Epithelial cell of esophagus (primary cell): Measurements from ENCODE around the gene PTH1R.

Experiments
- DNase-seq: peaks from one replicate; pipeline ENCODE4 v3.0.0; 2010; ENCODE audit warnings: low read depth
- H3K4me3 ChIP-seq: 2 replicates; pipeline ENCODE4 v1.5.1; 2011; ENCODE audit warnings: mild to moderate bottlenecking, low read length, control low read depth
- CTCF ChIP-seq: IDR thresholded peaks from 2 replicates; pipeline ENCODE4 v1.5.1; 2011; ENCODE audit warnings: low read depth, mild to moderate bottlenecking, low read length, control low read depth, inconsistent platforms; ENCODE audit not compliant: insufficient read depth; ENCODE audit errors: missing control alignments

Gene PTH1R

GRCh38 chr3:46835054-46835453 is 42.5 kb upstream of the PTH1R start:
- no peak for DNase-seq
- no peak overlapping the region for H3K4me3 ChIP-seq
- TF ChIP-seq CTCF, result no peak

GRCh38 chr3:46835491-46835890 is 42.0 kb upstream of the PTH1R start:
- H3K4me3 ChIP-seq, result no peak overlapping the region
- DNase-seq, result no peak
- TF ChIP-seq CTCF, result no peak

GRCh38 chr3:46838301-46838700 is 39.2 kb upstream of the PTH1R start:
- DNase-seq, result no peak
- no peak overlapping the region for H3K4me3 ChIP-seq
- no peak for TF ChIP-seq CTCF

- no peak for TF ChIP-seq CTCF
- no peak for DNase-seq
- H3K4me3 ChIP-seq, result no peak overlapping the region
These were observed 37.0 kb upstream of the PTH1R start for GRCh38 chr3:46840491-46840890.

GRCh38 chr3:46843508-46843907 is 34.0 kb upstream of the PTH1R start:
- DNase-seq, result no peak
- no peak for TF ChIP-seq CTCF
- H3K4me3 ChIP-seq, result no peak overlapping the region

- DNase-seq, result no peak
- H3K4me3 ChIP-seq, result no peak overlapping the region
- no peak for TF ChIP-seq CTCF
These were observed 33.1 kb upstream of the PTH1R start for GRCh38 chr3:46844397-46844796.

GRCh38 chr3:46844881-46845312 is 32.6 kb upstream of the PTH1R start:
- no peak overlapping the region for H3K4me3 ChIP-seq
- no peak for DNase-seq
- no peak for TF ChIP-seq CTCF
